GM12865 (cell line): ENCODE data around the gene G6PC2.
"Not testable (repeated sequence)": the region's sequence is repeated elsewhere in the genome, so short reads cannot be mapped to it uniquely, and the experiment has no call there.

Experiments used
- DNase-seq: peaks from one replicate; pipeline ENCODE4 v3.0.0; 2010; ENCODE audit warnings: low read depth
- H3K4me3 ChIP-seq: 2 replicates; pipeline ENCODE4 v1.5.1; 2011; ENCODE audit warnings: mild to moderate bottlenecking, low read depth, low read length, control low read depth
- CTCF ChIP-seq: IDR thresholded peaks from 2 replicates; pipeline ENCODE4 v1.5.1; 2011; ENCODE audit warnings: low read length, control low read depth, low read depth, inconsistent platforms; ENCODE audit not compliant: insufficient read depth; ENCODE audit errors: missing control alignments

G6PC2 gene

GRCh38 chr2:168874368-168875054, 26.6 kb upstream of the G6PC2 start:
- TF ChIP-seq CTCF: no peak
- no peak overlapping the region for H3K4me3 ChIP-seq
- DNase-seq: no peak

GRCh38 chr2:168882163-168882562, 18.9 kb upstream of the G6PC2 start:
- not testable (repeated sequence) for H3K4me3 ChIP-seq, DNase-seq

DNA sequence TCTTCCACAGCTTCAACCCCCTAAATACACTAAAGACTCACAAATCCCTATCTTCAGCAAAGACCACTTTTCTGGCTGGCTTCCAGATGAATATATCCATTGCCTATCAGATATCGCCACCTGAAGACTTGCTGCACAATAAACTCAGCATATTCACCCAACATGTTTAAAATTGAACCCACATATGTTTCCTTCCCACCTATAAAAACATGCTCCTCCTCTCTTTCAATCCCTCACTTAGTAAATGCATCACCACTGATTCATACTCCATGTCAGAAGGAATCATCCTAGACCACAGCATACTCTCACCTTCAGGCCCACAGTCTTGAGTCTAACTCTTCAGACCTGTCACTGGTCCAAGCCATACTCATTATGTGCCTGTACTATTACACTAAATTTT, 16.1 kb upstream of the G6PC2 start:
- TF ChIP-seq CTCF: no peak
- no peak for DNase-seq
- H3K4me3 ChIP-seq: no peak overlapping the region

DNA sequence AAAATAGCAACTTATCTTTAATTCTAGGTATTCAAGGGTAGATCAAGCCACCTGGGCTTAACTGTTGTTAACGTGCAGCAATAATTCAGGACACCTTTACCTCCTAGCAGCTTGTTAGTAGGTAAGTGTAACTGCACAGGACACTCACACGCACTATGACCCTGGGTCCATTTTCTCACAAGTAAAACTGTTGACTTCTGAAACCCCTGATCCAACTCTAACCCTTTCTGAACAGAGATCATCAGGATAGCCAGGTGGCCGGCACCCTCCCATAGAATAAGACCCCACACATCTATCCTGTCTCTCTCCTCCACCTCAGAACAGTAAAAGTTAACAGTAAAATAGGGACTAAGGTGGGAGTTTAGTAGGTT, 11.5 kb upstream of the G6PC2 start:
- peak overlapping the region; percentile 88 for H3K4me3 ChIP-seq
- DNase-seq: peak; percentile 25
- TF ChIP-seq CTCF: no peak

DNA sequence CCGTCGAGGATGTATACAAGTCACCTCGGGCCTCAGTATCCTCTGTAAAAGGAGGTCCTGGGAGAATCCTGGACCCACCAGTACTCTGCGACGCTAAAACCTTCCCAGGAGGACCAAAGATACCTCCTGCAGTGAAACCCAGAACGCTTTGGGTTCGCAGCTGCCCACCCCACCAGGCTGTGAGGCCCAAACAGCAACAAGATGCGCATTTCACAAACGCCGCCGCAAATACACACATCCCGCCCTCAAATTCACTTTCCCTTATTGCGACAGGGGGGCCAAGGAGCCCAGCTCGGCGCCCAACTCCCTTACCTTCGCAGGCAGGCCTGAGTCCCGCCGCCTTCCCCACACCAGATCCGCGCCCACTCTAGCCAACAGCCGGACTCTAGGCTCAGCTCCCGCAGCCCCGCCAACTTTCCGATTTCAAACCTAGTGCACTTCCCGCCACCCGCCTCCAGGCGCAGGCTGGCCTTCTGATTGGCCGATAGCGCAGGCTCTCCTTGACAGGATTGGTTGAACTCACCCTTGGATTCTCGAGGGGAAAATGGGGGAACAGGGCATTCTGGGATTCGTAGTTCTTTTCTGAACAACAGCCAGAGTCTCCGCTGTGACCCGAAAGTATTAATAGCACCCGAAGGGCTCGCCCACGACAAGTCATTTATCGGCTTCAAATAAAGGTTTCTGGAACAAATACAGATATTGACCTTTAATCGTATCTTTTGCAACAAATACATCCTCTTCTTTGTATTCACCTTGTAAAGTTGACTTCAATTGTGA, 10.9 kb upstream of the G6PC2 start, which contains the start of gene SPC25:
Gene SPC25 (minus strand): TSS at position 425 of the 777 bp plus-strand sequence. CDS start 911 bp downstream, outside the sequence.
- DNase-seq: peak; percentile 94
- no peak for TF ChIP-seq CTCF
- H3K4me3 ChIP-seq: peak within 1 kb of the TSS; percentile 88

- no peak overlapping the region for H3K4me3 ChIP-seq
- no peak for TF ChIP-seq CTCF
- DNase-seq: no peak
Observed at GRCh38 chr2:168892327-168892726, 8.8 kb upstream of the G6PC2 start.

- no peak overlapping the region for H3K4me3 ChIP-seq
- no peak for TF ChIP-seq CTCF
- DNase-seq: no peak
Observed at GRCh38 chr2:168894101-168894500, 7.0 kb upstream of the G6PC2 start.
